ENCODE results near the gene KRT5. TPM values are rescaled to one million over a fixed set of nuclear protein-coding genes. Genes with fewer than 3 reads are reported as not detected.

KRT5 gene
- polyA plus RNA-seq, 1 of the 3 experiments (the other 2 are of a cell fraction), result not detected

DNA sequence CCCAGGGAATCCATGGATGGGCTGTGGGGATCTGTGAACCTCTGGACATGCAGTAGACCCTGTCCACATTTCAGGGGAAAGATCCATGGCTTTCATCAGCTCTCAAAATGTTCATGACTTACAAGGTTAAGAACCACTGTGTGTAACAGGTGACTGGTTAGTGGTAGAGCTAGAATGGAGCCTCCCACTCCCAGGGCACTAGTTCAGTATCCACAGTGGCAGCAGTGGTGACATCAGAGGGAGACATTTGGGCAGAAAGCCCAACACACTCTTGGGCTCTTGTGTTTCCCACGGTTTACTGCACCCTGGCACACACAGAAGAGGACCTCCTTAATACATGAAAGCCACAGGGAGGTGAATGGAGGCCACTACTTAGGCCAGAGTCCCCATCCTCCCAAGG lies 44.4 kb upstream of the KRT5 start:
- H3K36me3 ChIP-seq (replicated peaks in 1 of 2; ENCODE audit: control insufficient read depth in 1 of 2, insufficient read depth in 2 of 2, low read length in 1 of 2), result no peaks in the 10 kb centered on the region
- peaks cover 44% of the 10 kb centered on the region for H3K27me3 ChIP-seq (ENCODE audit: insufficient read depth)
- H3K9ac ChIP-seq, result no peak overlapping the region
- no peaks in the 10 kb centered on the region for H3K9me3 ChIP-seq
- H3K4me3 ChIP-seq (ENCODE audit: low read depth in 2 of 2, low read length in 1 of 2), result no peak overlapping the region
- no peaks in the 10 kb centered on the region; a peak in 1 of 4 replicates for H3K4me1 ChIP-seq (ENCODE audit: control insufficient read depth in 1 of 2, insufficient read depth in 2 of 2, low read depth in 1 of 2, low read length in 1 of 2)
- H3K27ac ChIP-seq (ENCODE audit: low read depth in 2 of 2, low read length in 1 of 2), result no peak overlapping the region
- no peak for TF ChIP-seq NRF1 (IDR thresholded peaks at IDR 0.05; ENCODE audit: low read depth, low read length)
- no peak for TF ChIP-seq NFIC (IDR thresholded peaks at IDR 0.05; ENCODE audit: borderline replicate concordance)
- TF ChIP-seq USF1 (IDR thresholded peaks at IDR 0.05; ENCODE audit: borderline replicate concordance, low read depth), result no peak
- TF ChIP-seq ZBTB33 (IDR thresholded peaks at IDR 0.05; ENCODE audit: borderline replicate concordance, low read depth), result no peak
- CTCF ChIA-PET, result interaction anchor here (0.7 to 1.3 kb wide), 4 partner anchors 18 to 321 kb away, joined by 3 to 4 read pairs (median 3); no protein-coding TSS in a partner anchor
- H4K20me1 ChIP-seq (ENCODE audit: insufficient read depth), result no peaks in the 10 kb centered on the region
- POLR2A ChIA-PET, result no interaction called here
- no peak overlapping the region for H3K4me2 ChIP-seq
- H3K79me2 ChIP-seq (ENCODE audit: insufficient read depth), result no peaks in the 10 kb centered on the region
- no peaks in the 10 kb centered on the region for H3F3A ChIP-seq (replicated peaks; ENCODE audit: insufficient read depth)
- H3K9me2 ChIP-seq, result no peaks in the 10 kb centered on the region
- no peak for DNase-seq
- no peak overlapping the region for H2AFZ ChIP-seq (ENCODE audit: low read depth)
- WGBS (ENCODE audit: low lambda C conversion rate), result 0% methylated on average over 1 of the region's 1 CpG

DNA sequence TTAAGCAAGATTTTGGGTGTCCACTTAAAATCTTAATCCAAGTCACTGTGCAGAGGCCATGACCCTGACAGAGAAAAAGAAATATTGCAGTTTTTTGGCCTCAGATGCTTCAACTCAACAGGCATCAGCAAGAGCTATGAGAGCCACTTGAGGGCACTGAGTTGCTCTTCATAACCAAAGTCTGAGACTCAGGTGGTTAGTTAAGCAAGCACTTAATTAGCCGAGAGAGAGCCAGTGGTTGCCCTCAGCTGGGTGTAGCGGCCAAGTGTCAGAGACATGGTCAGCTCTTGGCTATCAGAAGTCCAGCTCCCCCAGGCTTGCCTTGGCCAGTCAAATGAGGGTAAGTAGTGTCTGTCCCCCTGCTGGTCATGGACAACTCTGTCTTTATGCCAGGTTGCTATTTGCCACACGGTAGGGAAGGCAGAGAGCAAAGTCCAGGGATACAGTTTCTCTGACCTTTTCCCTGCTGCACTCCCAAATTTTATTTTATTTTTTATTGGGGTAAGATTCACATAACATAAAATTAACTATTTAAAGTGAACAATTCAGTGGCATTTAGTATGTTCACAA lies 41.8 kb upstream of the KRT5 start:
- H3K9ac ChIP-seq, result no peak overlapping the region
- no peaks in the 10 kb centered on the region for H3K36me3 ChIP-seq (replicated peaks in 1 of 2; ENCODE audit: control insufficient read depth in 1 of 2, insufficient read depth in 2 of 2, low read length in 1 of 2)
- H3K9me3 ChIP-seq, result no peaks in the 10 kb centered on the region
- H3K4me3 ChIP-seq (ENCODE audit: low read depth in 2 of 2, low read length in 1 of 2), result no peak overlapping the region
- CTCF ChIA-PET, result interaction anchor here (1.0 kb wide), 1 partner anchor 312 kb away, joined by 3 read pairs; no protein-coding TSS in a partner anchor
- POLR2A ChIA-PET, result no interaction called here
- no peak for DNase-seq
- no peaks in the 10 kb centered on the region for H3K9me2 ChIP-seq
- H3K4me1 ChIP-seq (ENCODE audit: control insufficient read depth in 1 of 2, insufficient read depth in 2 of 2, low read depth in 1 of 2, low read length in 1 of 2), result no peaks in the 10 kb centered on the region
- WGBS (ENCODE audit: low lambda C conversion rate), result 10% methylated on average over 2 of the region's 3 CpGs
- TF ChIP-seq RFX5 (IDR thresholded peaks at IDR 0.05; ENCODE audit: low read length), result no peak
- TF ChIP-seq, protein P1, sequence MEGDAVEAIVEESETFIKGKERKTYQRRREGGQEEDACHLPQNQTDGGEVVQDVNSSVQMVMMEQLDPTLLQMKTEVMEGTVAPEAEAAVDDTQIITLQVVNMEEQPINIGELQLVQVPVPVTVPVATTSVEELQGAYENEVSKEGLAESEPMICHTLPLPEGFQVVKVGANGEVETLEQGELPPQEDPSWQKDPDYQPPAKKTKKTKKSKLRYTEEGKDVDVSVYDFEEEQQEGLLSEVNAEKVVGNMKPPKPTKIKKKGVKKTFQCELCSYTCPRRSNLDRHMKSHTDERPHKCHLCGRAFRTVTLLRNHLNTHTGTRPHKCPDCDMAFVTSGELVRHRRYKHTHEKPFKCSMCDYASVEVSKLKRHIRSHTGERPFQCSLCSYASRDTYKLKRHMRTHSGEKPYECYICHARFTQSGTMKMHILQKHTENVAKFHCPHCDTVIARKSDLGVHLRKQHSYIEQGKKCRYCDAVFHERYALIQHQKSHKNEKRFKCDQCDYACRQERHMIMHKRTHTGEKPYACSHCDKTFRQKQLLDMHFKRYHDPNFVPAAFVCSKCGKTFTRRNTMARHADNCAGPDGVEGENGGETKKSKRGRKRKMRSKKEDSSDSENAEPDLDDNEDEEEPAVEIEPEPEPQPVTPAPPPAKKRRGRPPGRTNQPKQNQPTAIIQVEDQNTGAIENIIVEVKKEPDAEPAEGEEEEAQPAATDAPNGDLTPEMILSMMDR (IDR thresholded peaks at IDR 0.05), result peak; percentile 36
- no peaks in the 10 kb centered on the region for H3K79me2 ChIP-seq (ENCODE audit: insufficient read depth)
- no peaks in the 10 kb centered on the region for H4K20me1 ChIP-seq (ENCODE audit: insufficient read depth)
- H3K27ac ChIP-seq (ENCODE audit: low read depth in 2 of 2, low read length in 1 of 2), result no peak overlapping the region
- no peak overlapping the region for H3K4me2 ChIP-seq
- H3F3A ChIP-seq (replicated peaks; ENCODE audit: insufficient read depth), result no peaks in the 10 kb centered on the region
- H2AFZ ChIP-seq (ENCODE audit: low read depth), result no peak overlapping the region
- peaks cover 34% of the 10 kb centered on the region for H3K27me3 ChIP-seq (ENCODE audit: insufficient read depth)

Measured in SK-N-SH (cell line).